HCT116 (cell line): ENCODE measurements around the gene PPFIBP1.

Source experiments
- EZH2 ChIP-seq: fragments of 200-600 bp; sonication (generic); IDR thresholded peaks from 2 replicates; pipeline ENCODE4 v1.6.1; 2017; ENCODE audit warnings: antibody characterized with exemption, mixed run types
- FOSL1 ChIP-seq: IDR thresholded peaks from 2 replicates; pipeline ENCODE4 v1.6.1; 2012; ENCODE audit warnings: low read depth
- POLR2A ChIP-seq: IDR thresholded peaks from 2 replicates; pipeline ENCODE4 v1.7.0; 2011; ENCODE audit warnings: borderline replicate concordance; ENCODE audit not compliant: insufficient read depth, insufficient read length; ENCODE audit errors: extremely low read depth
- POLR2AphosphoS5 ChIP-seq: IDR thresholded peaks from 2 replicates; pipeline ENCODE4 v1.6.1; 2011; ENCODE audit warnings: mild to moderate bottlenecking, low read depth, low read length, moderate library complexity
- RAD21 ChIP-seq: IDR thresholded peaks from 2 replicates; pipeline ENCODE4 v1.6.1; 2012; ENCODE audit warnings: low read depth, mild to moderate bottlenecking
- SIN3A ChIP-seq: IDR thresholded peaks from 2 replicates; pipeline ENCODE4 v1.6.1; 2012; ENCODE audit warnings: low read depth
- SP1 ChIP-seq: IDR thresholded peaks from 2 replicates; pipeline ENCODE4 v1.6.1; 2012; ENCODE audit warnings: low read depth
- YY1 ChIP-seq: IDR thresholded peaks from 2 replicates; pipeline ENCODE4 v1.6.1; 2011; ENCODE audit warnings: low read length, low read depth, moderate library complexity, mild to moderate bottlenecking; ENCODE audit not compliant: insufficient replicate concordance; ENCODE audit errors: extremely low read depth
- ZNF274 ChIP-seq: fragments of 200-500 bp; sonication (Bioruptor generic); IDR thresholded peaks from 2 replicates; pipeline ENCODE4 v1.6.1; 2014; ENCODE audit warnings: mild to moderate bottlenecking, low read depth, low read length, inconsistent platforms
- TF ChIP-seq, protein P1 (sequence below), 3 experiments: fragments of 200-600 bp in 1 of 3; sonication (generic) in 1 of 3; IDR thresholded peaks in 2 of 3; conservative IDR thresholded peaks in 1 of 3; 2 replicates each; pipeline ENCODE4 v1.5.1; 2012 to 2017; ENCODE audit warnings: low read depth in 2 of 3, low read length in 2 of 3, antibody characterized with exemption in 1 of 3, borderline replicate concordance in 1 of 3, control low read depth in 1 of 3, mild to moderate bottlenecking in 1 of 3, mixed read lengths in 1 of 3, mixed run types in 1 of 3, moderate library complexity in 1 of 3; ENCODE audit not compliant: insufficient read depth in 1 of 3
- TF ChIP-seq, protein P2 (sequence below): IDR thresholded peaks from 2 replicates; pipeline ENCODE4 v1.6.1; 2012

DNA sequence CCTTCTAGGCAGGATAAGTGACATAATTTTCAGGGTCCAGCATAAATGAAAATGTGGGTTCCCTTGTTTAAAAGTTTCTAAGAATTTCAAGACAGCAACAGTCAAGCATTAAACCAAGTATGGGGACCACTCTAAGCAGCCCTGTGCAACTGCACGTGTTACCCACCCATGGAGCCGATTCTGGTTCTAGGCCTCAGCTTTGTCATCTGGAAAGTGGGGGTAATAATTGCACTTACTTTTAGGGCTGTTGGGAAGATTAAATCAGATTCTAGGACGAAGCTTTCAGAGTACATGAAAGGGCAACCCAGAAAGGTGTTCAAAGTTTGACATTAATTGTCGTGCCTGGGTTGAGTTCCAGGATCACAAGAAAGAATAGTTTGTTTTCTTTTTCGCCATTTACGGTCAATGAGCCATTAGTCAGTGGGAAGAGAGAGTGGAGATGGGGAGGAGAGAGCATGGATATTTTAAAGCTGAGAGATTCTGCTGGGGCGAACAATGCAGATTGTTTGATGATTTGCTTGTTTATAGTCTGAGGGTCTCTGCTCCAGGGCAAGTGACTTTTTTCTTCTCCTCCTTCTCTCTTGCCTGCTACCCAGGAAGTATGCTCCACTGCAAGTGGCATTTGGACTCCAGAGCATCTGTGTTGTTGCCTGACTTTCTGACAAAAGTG lies 10.7 kb upstream of the PPFIBP1 start:
- TF ChIP-seq POLR2AphosphoS5 (no peak), FOSL1 (no peak), SP1 (no peak), SIN3A (no peak), EZH2 (no peak), RAD21 (no peak), POLR2A (no peak), YY1 (no peak), ZNF274 (no peak)
- TF ChIP-seq, protein P1, sequence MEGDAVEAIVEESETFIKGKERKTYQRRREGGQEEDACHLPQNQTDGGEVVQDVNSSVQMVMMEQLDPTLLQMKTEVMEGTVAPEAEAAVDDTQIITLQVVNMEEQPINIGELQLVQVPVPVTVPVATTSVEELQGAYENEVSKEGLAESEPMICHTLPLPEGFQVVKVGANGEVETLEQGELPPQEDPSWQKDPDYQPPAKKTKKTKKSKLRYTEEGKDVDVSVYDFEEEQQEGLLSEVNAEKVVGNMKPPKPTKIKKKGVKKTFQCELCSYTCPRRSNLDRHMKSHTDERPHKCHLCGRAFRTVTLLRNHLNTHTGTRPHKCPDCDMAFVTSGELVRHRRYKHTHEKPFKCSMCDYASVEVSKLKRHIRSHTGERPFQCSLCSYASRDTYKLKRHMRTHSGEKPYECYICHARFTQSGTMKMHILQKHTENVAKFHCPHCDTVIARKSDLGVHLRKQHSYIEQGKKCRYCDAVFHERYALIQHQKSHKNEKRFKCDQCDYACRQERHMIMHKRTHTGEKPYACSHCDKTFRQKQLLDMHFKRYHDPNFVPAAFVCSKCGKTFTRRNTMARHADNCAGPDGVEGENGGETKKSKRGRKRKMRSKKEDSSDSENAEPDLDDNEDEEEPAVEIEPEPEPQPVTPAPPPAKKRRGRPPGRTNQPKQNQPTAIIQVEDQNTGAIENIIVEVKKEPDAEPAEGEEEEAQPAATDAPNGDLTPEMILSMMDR (IDR thresholded peaks at IDR 0.05 in 2 of 3, conservative IDR thresholded peaks at IDR 0.05 in 1 of 3; ENCODE audit: borderline replicate concordance in 1 of 3, insufficient read depth in 1 of 3, low read depth in 2 of 3, low read length in 2 of 3) = no peak
- TF ChIP-seq, protein P2, sequence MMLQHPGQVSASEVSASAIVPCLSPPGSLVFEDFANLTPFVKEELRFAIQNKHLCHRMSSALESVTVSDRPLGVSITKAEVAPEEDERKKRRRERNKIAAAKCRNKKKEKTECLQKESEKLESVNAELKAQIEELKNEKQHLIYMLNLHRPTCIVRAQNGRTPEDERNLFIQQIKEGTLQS = no peak
